ENCODE measurements around the gene TLE1. TPM values are rescaled to one million over a fixed set of nuclear protein-coding genes. Genes with fewer than 3 reads are reported as not detected.

TLE1 gene
- total RNA-seq, 1 donor from 2014 or later, result not detected

GRCh38 chr9:81581986-81582385 is 107.4 kb downstream of the TLE1 start:
- H3K4me3 Mint-ChIP-seq, result no peak overlapping the region
- no peaks in the 10 kb centered on the region for H3K4me1 Mint-ChIP-seq (ENCODE audit: low read depth)
- no peaks in the 10 kb centered on the region for H3K36me3 Mint-ChIP-seq (ENCODE audit: low read depth)
- no peak overlapping the region for H3K27ac Mint-ChIP-seq
- DNase-seq (ENCODE audit: low spot score), result no peak
- intact Hi-C loops (cut with micrococcal nuclease), result no loop called here
- no peaks in the 10 kb centered on the region for H3K9me3 Mint-ChIP-seq
- no peaks in the 10 kb centered on the region for H3K27me3 Mint-ChIP-seq (ENCODE audit: insufficient read depth)

- H3K4me3 Mint-ChIP-seq, result no peak overlapping the region
- no peaks in the 10 kb centered on the region for H3K9me3 Mint-ChIP-seq
- no peak overlapping the region for H3K27ac Mint-ChIP-seq
- DNase-seq (ENCODE audit: low spot score), result no peak
- intact Hi-C loops (cut with micrococcal nuclease), result no loop called here
- no peaks in the 10 kb centered on the region for H3K27me3 Mint-ChIP-seq (ENCODE audit: insufficient read depth)
- no peaks in the 10 kb centered on the region for H3K36me3 Mint-ChIP-seq (ENCODE audit: low read depth)
- H3K4me1 Mint-ChIP-seq (ENCODE audit: low read depth), result no peaks in the 10 kb centered on the region
Observed at GRCh38 chr9:81579381-81579780, 110.0 kb downstream of the TLE1 start.

- intact Hi-C loops (cut with micrococcal nuclease), result no loop called here
- no peak overlapping the region for H3K4me3 Mint-ChIP-seq
- no peaks in the 10 kb centered on the region for H3K36me3 Mint-ChIP-seq (ENCODE audit: low read depth)
- DNase-seq (ENCODE audit: low spot score), result no peak
- H3K27me3 Mint-ChIP-seq (ENCODE audit: insufficient read depth), result no peaks in the 10 kb centered on the region
- no peaks in the 10 kb centered on the region for H3K4me1 Mint-ChIP-seq (ENCODE audit: low read depth)
- no peak overlapping the region for H3K27ac Mint-ChIP-seq
- no peaks in the 10 kb centered on the region for H3K9me3 Mint-ChIP-seq
Observed at GRCh38 chr9:81578606-81579005, 110.7 kb downstream of the TLE1 start.

- H3K27ac Mint-ChIP-seq, result no peak overlapping the region
- H3K4me1 Mint-ChIP-seq (ENCODE audit: low read depth), result no peaks in the 10 kb centered on the region
- no peaks in the 10 kb centered on the region for H3K27me3 Mint-ChIP-seq (ENCODE audit: insufficient read depth)
- intact Hi-C loops (cut with micrococcal nuclease), result no loop called here
- DNase-seq (ENCODE audit: low spot score), result no peak
- no peaks in the 10 kb centered on the region for H3K36me3 Mint-ChIP-seq (ENCODE audit: low read depth)
- H3K9me3 Mint-ChIP-seq, result no peaks in the 10 kb centered on the region
- no peak overlapping the region for H3K4me3 Mint-ChIP-seq
Observed at GRCh38 chr9:81575956-81576355, 113.4 kb downstream of the TLE1 start.

GRCh38 chr9:81574405-81574804 is 114.9 kb downstream of the TLE1 start:
- DNase-seq (ENCODE audit: low spot score), result no peak

GRCh38 chr9:81573415-81574321 is 115.7 kb downstream of the TLE1 start:
- DNase-seq (ENCODE audit: low spot score), result no peak
- no peaks in the 10 kb centered on the region for H3K27me3 Mint-ChIP-seq (ENCODE audit: insufficient read depth)
- intact Hi-C loops (cut with micrococcal nuclease), result no loop called here
- no peaks in the 10 kb centered on the region for H3K36me3 Mint-ChIP-seq (ENCODE audit: low read depth)
- H3K4me1 Mint-ChIP-seq (ENCODE audit: low read depth), result no peaks in the 10 kb centered on the region
- H3K9me3 Mint-ChIP-seq, result no peaks in the 10 kb centered on the region
- no peak overlapping the region for H3K4me3 Mint-ChIP-seq
- H3K27ac Mint-ChIP-seq, result no peak overlapping the region

More at GRCh38 chr9:81574405-81574804, 114.9 kb downstream of the TLE1 start:
- intact Hi-C loops (cut with micrococcal nuclease), result no loop called here
- Mint-ChIP-seq H3K27me3 (ENCODE audit: insufficient read depth) (no peaks in the 10 kb centered on the region), H3K9me3 (no peaks in the 10 kb centered on the region), H3K4me1 (ENCODE audit: low read depth) (no peaks in the 10 kb centered on the region), H3K27ac (no peak overlapping the region), H3K4me3 (no peak overlapping the region), H3K36me3 (ENCODE audit: low read depth) (no peaks in the 10 kb centered on the region)

GRCh38 chr9:81570083-81570482 is 119.3 kb downstream of the TLE1 start:
- no peaks in the 10 kb centered on the region for H3K36me3 Mint-ChIP-seq (ENCODE audit: low read depth)
- intact Hi-C loops (cut with micrococcal nuclease), result no loop called here
- no peak for DNase-seq (ENCODE audit: low spot score)
- H3K4me1 Mint-ChIP-seq (ENCODE audit: low read depth), result no peaks in the 10 kb centered on the region
- no peak overlapping the region for H3K4me3 Mint-ChIP-seq
- no peak overlapping the region for H3K27ac Mint-ChIP-seq
- H3K9me3 Mint-ChIP-seq, result no peaks in the 10 kb centered on the region
- no peaks in the 10 kb centered on the region for H3K27me3 Mint-ChIP-seq (ENCODE audit: insufficient read depth)

- no peak for DNase-seq (ENCODE audit: low spot score)
- no peaks in the 10 kb centered on the region for H3K9me3 Mint-ChIP-seq
- no peaks in the 10 kb centered on the region for H3K36me3 Mint-ChIP-seq (ENCODE audit: low read depth)
- H3K27me3 Mint-ChIP-seq (ENCODE audit: insufficient read depth), result no peaks in the 10 kb centered on the region
- H3K4me3 Mint-ChIP-seq, result no peak overlapping the region
- intact Hi-C loops (cut with micrococcal nuclease), result no loop called here
- no peak overlapping the region for H3K27ac Mint-ChIP-seq
- H3K4me1 Mint-ChIP-seq (ENCODE audit: low read depth), result no peaks in the 10 kb centered on the region
Observed at GRCh38 chr9:81566074-81566698, 123.2 kb downstream of the TLE1 start.

GRCh38 chr9:81565609-81566008 is 123.7 kb downstream of the TLE1 start:
- no peak overlapping the region for H3K4me3 Mint-ChIP-seq
- H3K27ac Mint-ChIP-seq, result no peak overlapping the region
- intact Hi-C loops (cut with micrococcal nuclease), result no loop called here
- no peaks in the 10 kb centered on the region for H3K4me1 Mint-ChIP-seq (ENCODE audit: low read depth)
- no peaks in the 10 kb centered on the region for H3K27me3 Mint-ChIP-seq (ENCODE audit: insufficient read depth)
- H3K9me3 Mint-ChIP-seq, result no peaks in the 10 kb centered on the region
- no peaks in the 10 kb centered on the region for H3K36me3 Mint-ChIP-seq (ENCODE audit: low read depth)
- no peak for DNase-seq (ENCODE audit: low spot score)

GRCh38 chr9:81565144-81565543 is 124.2 kb downstream of the TLE1 start:
- Mint-ChIP-seq H3K4me1 (ENCODE audit: low read depth) (no peaks in the 10 kb centered on the region), H3K4me3 (no peak overlapping the region), H3K27me3 (ENCODE audit: insufficient read depth) (no peaks in the 10 kb centered on the region), H3K36me3 (ENCODE audit: low read depth) (no peaks in the 10 kb centered on the region), H3K27ac (no peak overlapping the region), H3K9me3 (no peaks in the 10 kb centered on the region)
- DNase-seq (ENCODE audit: low spot score), result no peak
- intact Hi-C loops (cut with micrococcal nuclease), result no loop called here

- Mint-ChIP-seq H3K9me3 (no peaks in the 10 kb centered on the region), H3K4me1 (ENCODE audit: low read depth) (no peaks in the 10 kb centered on the region), H3K36me3 (ENCODE audit: low read depth) (no peaks in the 10 kb centered on the region), H3K4me3 (no peak overlapping the region), H3K27me3 (ENCODE audit: insufficient read depth) (no peaks in the 10 kb centered on the region), H3K27ac (no peak overlapping the region)
- intact Hi-C loops (cut with micrococcal nuclease), result no loop called here
- DNase-seq (ENCODE audit: low spot score), result no peak
Observed at GRCh38 chr9:81564632-81565031, 124.7 kb downstream of the TLE1 start.

- H3K4me3 Mint-ChIP-seq, result no peak overlapping the region
- no peak overlapping the region for H3K27ac Mint-ChIP-seq
- DNase-seq (ENCODE audit: low spot score), result no peak
- H3K4me1 Mint-ChIP-seq (ENCODE audit: low read depth), result no peaks in the 10 kb centered on the region
- intact Hi-C loops (cut with micrococcal nuclease), result no loop called here
- H3K36me3 Mint-ChIP-seq (ENCODE audit: low read depth), result no peaks in the 10 kb centered on the region
- no peaks in the 10 kb centered on the region for H3K27me3 Mint-ChIP-seq (ENCODE audit: insufficient read depth)
- H3K9me3 Mint-ChIP-seq, result no peaks in the 10 kb centered on the region
Observed at GRCh38 chr9:81563739-81564138, 125.6 kb downstream of the TLE1 start.

- H3K27ac Mint-ChIP-seq, result no peak overlapping the region
- intact Hi-C loops (cut with micrococcal nuclease), result no loop called here
- no peaks in the 10 kb centered on the region for H3K27me3 Mint-ChIP-seq (ENCODE audit: insufficient read depth)
- no peak for DNase-seq (ENCODE audit: low spot score)
- H3K4me3 Mint-ChIP-seq, result no peak overlapping the region
- no peaks in the 10 kb centered on the region for H3K4me1 Mint-ChIP-seq (ENCODE audit: low read depth)
- no peaks in the 10 kb centered on the region for H3K36me3 Mint-ChIP-seq (ENCODE audit: low read depth)
- H3K9me3 Mint-ChIP-seq, result no peaks in the 10 kb centered on the region
Observed at GRCh38 chr9:81563020-81563407, 126.3 kb downstream of the TLE1 start.
